Progenitor cell of endocrine pancreas (in vitro differentiated cells): Measurements from ENCODE around the gene SFSWAP. TPM values are rescaled to one million over a fixed set of nuclear protein-coding genes. Genes with fewer than 3 reads are reported as not detected.
"Not testable (repeated sequence)": the region's sequence is repeated elsewhere in the genome, so short reads cannot be mapped to it uniquely, and the experiment has no call there.

Experiments used
- DNase-seq: peaks from one replicate; pipeline ENCODE4 v3.0.0; 2021; ENCODE audit warnings: low spot score; ENCODE audit not compliant: unreplicated experiment
- H3K27ac Mint-ChIP-seq: 2 replicates; pipeline ENCODE4 v1.8.0; 2021; ENCODE audit warnings: mild to moderate bottlenecking, moderate library complexity, mixed read lengths
- H3K27me3 Mint-ChIP-seq: 2 replicates; pipeline ENCODE4 v1.8.0; 2021; ENCODE audit warnings: mixed read lengths
- H3K36me3 Mint-ChIP-seq: 2 replicates; pipeline ENCODE4 v1.8.0; 2022; ENCODE audit warnings: mixed read lengths; ENCODE audit not compliant: insufficient read depth
- H3K4me1 Mint-ChIP-seq: 2 replicates; pipeline ENCODE4 v1.8.0; 2021; ENCODE audit warnings: low read depth, mixed read lengths
- H3K4me3 Mint-ChIP-seq: 2 replicates; pipeline ENCODE4 v1.8.0; 2021; ENCODE audit warnings: low read depth, mild to moderate bottlenecking, moderate library complexity, mixed read lengths
- H3K9me3 Mint-ChIP-seq: 2 replicates; pipeline ENCODE4 v1.8.0; 2021; ENCODE audit warnings: low read depth, mixed read lengths
- long read RNA-seq: library from polyadenylated mRNA; unstranded; transcript quantifications from one replicate; pipeline ENCODE4 v2.0.0, GENCODE V29; 2020
- total RNA-seq: library from RNA; stranded (reverse); gene quantifications from 2 replicates; pipeline ENCODE4 v1.2.1, GENCODE V29; 2021
- TF ChIP-seq, protein P1 (sequence below): fragments of 200-600 bp; sonication (generic); IDR thresholded peaks from one replicate; pipeline ENCODE4 v1.5.0; 2021; ENCODE audit warnings: antibody characterized with exemption, mild to moderate bottlenecking; ENCODE audit not compliant: unreplicated experiment

SFSWAP gene
- 62.1 and 64.5 TPM in 2 replicates for total RNA-seq
- long read RNA-seq, partial matches to known transcripts: 7 of 16 reads
- long read RNA-seq, other reads (novel, unspliced or antisense): 7 of 16 reads

DNA sequence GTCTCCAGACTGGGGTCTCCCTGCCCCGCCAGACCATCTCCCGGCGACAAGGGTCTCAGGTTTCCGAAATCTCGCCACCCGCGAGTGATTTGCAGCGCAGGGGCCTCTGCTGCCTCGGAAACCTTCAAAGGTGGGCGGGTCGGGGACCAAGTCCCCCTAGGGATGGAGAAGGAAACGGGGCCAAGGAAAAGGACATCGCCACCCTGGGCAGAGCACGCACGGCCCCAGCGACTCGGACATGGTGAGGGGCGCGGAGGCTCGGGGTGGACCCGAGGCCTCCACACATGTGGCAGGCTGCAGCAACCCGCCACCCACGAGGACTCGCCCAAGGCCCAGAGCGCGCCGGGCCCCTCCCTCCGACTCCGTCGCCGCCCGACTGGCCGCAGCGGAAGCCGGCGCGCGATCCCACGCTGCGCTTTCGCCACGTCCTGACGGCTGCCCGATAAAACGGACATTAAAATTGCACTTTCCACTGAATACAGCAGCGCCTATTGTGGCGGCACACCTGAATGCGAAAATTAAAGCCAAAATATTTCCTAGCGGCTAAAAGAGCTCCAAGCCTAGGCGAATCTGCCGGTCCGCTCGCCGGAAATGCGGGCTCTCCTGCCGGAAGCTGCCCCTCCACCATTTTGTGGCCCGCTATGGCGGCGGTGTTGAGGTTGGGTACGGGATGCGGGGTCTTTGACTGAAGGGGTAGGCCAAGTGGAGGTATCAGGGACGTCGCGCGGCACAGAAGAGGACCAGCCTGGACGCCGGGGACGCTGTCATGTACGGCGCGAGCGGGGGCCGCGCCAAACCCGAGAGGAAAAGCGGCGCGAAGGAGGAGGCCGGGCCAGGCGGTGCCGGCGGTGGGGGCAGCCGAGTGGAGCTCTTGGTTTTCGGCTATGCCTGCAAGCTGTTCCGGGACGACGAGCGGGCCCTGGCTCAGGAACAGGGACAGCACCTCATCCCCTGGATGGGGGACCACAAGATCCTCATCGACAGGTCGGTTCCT, at the start of gene SFSWAP:
Gene SFSWAP (plus strand): TSS at position 627 of the 994 bp plus-strand sequence. CDS start 140 bp downstream, at position 767.
- peaks cover 6% of the 10 kb centered on the region for H3K36me3 Mint-ChIP-seq

GRCh38 chr12:131661170-131661985, 49.5 kb upstream of the SFSWAP start:
- H3K27ac Mint-ChIP-seq, H3K36me3 Mint-ChIP-seq, H3K9me3 Mint-ChIP-seq, H3K4me3 Mint-ChIP-seq, H3K4me1 Mint-ChIP-seq, DNase-seq: not testable (repeated sequence)
- peaks cover 19% of the 10 kb centered on the region for H3K27me3 Mint-ChIP-seq

More for the DNA sequence above, at the start of gene SFSWAP:
- peak; percentile 55 for DNase-seq
- Mint-ChIP-seq H3K9me3 (no peaks in the 10 kb centered on the region), H3K27ac (peak within 1 kb of the TSS; percentile 100), H3K4me3 (peak within 1 kb of the TSS; percentile 98), H3K4me1 (peaks cover 18% of the 10 kb centered on the region), H3K27me3 (peaks cover 6% of the 10 kb centered on the region)
- TF ChIP-seq, protein P1, sequence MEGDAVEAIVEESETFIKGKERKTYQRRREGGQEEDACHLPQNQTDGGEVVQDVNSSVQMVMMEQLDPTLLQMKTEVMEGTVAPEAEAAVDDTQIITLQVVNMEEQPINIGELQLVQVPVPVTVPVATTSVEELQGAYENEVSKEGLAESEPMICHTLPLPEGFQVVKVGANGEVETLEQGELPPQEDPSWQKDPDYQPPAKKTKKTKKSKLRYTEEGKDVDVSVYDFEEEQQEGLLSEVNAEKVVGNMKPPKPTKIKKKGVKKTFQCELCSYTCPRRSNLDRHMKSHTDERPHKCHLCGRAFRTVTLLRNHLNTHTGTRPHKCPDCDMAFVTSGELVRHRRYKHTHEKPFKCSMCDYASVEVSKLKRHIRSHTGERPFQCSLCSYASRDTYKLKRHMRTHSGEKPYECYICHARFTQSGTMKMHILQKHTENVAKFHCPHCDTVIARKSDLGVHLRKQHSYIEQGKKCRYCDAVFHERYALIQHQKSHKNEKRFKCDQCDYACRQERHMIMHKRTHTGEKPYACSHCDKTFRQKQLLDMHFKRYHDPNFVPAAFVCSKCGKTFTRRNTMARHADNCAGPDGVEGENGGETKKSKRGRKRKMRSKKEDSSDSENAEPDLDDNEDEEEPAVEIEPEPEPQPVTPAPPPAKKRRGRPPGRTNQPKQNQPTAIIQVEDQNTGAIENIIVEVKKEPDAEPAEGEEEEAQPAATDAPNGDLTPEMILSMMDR: no peak

GRCh38 chr12:131661986-131662288, 49.0 kb upstream of the SFSWAP start:
- H3K27ac Mint-ChIP-seq, H3K4me1 Mint-ChIP-seq, DNase-seq, H3K4me3 Mint-ChIP-seq, H3K36me3 Mint-ChIP-seq, H3K9me3 Mint-ChIP-seq: not testable (repeated sequence)
- H3K27me3 Mint-ChIP-seq: peaks cover 20% of the 10 kb centered on the region

- not testable (repeated sequence) for DNase-seq, H3K27ac Mint-ChIP-seq, H3K9me3 Mint-ChIP-seq, H3K4me1 Mint-ChIP-seq, H3K4me3 Mint-ChIP-seq, H3K36me3 Mint-ChIP-seq
- peaks cover 23% of the 10 kb centered on the region for H3K27me3 Mint-ChIP-seq
Measured at GRCh38 chr12:131662346-131662745, 48.5 kb upstream of the SFSWAP start.

DNA sequence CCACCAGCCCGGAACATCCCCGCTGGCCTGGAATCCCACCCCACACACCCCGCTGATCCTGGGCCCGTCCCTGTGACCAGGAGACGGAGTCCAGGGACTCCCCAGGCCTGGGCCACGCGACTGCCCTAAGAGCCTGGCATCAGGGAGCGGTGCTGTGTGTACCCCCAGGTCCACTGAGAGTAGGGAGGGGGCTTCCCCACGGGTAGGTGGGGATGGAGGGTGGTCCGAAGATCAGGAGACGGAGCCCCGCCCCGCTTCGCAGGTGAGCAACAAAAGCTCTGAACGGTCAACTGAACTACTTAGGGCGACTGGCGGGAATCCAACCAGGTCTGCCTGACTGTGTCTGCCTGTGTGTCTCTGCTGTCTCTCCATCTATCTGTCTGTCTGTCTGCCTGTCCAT, 45.2 kb upstream of the SFSWAP start:
- not testable (repeated sequence) for H3K9me3 Mint-ChIP-seq, H3K36me3 Mint-ChIP-seq, H3K27ac Mint-ChIP-seq, H3K4me3 Mint-ChIP-seq, H3K4me1 Mint-ChIP-seq, DNase-seq
- peaks cover 22% of the 10 kb centered on the region for H3K27me3 Mint-ChIP-seq

- not testable (repeated sequence) for H3K36me3 Mint-ChIP-seq, H3K27ac Mint-ChIP-seq, H3K4me1 Mint-ChIP-seq, DNase-seq, H3K4me3 Mint-ChIP-seq, H3K9me3 Mint-ChIP-seq
- H3K27me3 Mint-ChIP-seq: peaks cover 29% of the 10 kb centered on the region
Measured at GRCh38 chr12:131666486-131666885, 44.4 kb upstream of the SFSWAP start.

DNA sequence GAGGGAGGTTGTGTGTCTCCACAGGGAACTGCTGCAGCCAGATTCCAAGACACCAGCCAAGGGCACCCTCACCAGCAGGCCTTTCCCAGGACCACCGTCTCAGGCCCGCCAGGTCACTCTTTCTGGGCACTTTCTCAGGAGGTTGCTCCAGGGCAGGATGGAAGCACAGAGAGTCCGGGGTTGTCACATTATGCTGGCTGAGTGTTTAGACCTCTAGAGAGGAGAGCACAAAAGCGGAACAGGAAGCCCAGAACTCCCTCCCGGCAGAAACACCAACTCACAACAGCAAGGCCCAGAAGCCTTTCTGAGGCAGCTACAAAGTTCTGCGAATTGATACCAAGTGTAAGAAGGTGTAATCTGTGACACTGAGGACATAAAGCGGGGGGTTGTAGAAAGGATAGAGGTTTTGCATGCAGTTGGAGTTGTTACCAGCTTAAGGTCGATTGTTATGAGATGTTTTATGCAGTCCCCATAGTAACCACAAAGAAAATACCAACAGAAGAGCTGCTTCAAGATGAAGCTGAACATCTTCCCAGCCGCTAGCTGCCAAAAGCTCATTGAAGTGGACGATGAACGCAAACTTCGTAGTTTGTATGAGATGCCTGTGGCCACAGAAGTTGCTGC, 43.8 kb upstream of the SFSWAP start:
- not testable (repeated sequence) for H3K4me3 Mint-ChIP-seq, H3K4me1 Mint-ChIP-seq, H3K36me3 Mint-ChIP-seq, H3K9me3 Mint-ChIP-seq, H3K27ac Mint-ChIP-seq, DNase-seq
- peaks cover 30% of the 10 kb centered on the region for H3K27me3 Mint-ChIP-seq

- no peak overlapping the region for H3K4me3 Mint-ChIP-seq
- DNase-seq: no peak
- no peaks in the 10 kb centered on the region for H3K4me1 Mint-ChIP-seq
- H3K27me3 Mint-ChIP-seq: peaks cover 33% of the 10 kb centered on the region
- no peaks in the 10 kb centered on the region for H3K9me3 Mint-ChIP-seq
- TF ChIP-seq, protein P1: no peak
- no peak overlapping the region for H3K27ac Mint-ChIP-seq
- no peaks in the 10 kb centered on the region for H3K36me3 Mint-ChIP-seq
Measured at GRCh38 chr12:131671276-131671675, 39.6 kb upstream of the SFSWAP start.
